ENCODE results near the gene ORAI1.
"Not testable (repeated sequence)": the region's sequence is repeated elsewhere in the genome, so short reads cannot be mapped to it uniquely, and the experiment has no call there.

ORAI1 gene

DNA sequence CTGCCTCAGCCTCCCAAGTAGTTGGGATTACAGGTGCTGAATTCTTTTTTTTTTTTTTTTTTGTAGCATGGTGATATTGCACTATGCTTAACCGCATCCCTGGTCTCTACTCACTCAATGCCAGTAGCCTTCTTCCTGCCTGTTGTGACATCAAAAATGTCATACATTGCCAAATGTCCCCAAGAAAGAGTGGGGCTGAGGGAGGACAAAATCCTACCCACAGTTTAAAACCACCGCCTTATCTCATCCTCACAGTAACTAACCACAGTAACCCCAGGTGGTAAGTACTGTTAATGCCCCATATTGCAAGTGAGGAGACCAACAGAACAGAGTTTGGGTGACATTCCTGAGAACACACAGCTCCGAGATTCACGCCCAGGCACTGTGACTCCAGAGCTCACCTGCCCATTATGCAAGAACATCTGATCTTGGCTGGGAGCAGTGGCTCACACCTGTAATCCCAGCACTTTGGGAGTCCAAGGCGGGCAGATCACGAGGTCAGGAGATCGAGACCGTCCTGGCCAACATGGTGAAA is 23.6 kb downstream of the ORAI1 start:
- no peak for DNase-seq

DNA sequence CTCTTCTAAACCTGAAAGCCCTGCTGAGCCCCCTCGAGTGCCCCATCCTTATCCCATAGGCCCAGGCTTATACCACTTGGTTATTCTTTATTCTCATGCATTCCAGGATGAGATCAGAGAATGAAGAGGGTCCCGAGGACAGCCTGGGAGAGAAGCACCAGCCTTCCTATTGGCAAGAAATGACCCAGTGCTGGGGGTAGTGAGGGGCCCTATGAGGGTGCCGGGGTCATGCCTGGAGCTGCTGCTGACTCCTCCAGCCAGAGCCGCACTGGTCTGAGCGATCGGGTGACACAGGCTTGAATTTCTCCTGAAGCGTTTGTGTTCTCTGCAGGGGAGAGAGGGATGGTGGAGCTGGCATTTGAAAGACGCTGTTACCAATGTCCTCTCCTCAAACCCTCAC is 25.0 kb downstream of the ORAI1 start:
- no peak for DNase-seq

DNA sequence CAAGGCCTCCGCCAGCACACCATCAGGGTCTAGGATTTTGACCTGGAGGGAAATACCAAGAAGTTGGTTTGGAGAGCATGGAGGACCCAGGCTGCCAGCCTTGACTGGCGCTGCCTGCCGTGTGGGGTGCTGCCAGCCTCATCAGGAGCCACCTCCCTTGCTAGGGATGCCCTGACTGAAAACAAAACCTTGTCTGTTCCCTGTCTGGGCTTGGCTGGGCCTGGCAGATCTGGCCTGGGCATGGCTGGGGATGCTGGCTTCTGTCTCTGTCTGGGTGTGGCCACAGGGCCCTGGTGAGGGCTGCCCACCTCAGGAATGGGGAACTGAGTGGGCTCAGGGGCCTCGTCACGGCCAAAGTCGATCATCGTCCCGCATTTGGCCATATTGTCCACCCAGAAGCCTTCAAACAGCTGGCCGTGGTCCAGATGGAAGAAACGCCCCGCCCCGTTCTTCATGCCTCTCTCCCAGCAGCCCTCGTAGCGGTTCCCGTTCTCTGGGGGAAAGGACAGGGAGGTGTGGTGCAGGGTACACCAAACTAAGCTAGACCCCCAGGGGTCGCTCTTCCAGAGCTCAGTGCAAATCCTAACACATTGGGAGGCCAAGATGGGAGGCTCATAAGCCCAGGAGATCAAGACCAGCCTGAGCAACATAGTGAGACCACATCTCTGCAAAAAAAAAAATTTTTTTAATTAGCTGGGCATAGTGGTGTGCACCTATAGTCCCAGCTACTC is 26.6 kb downstream of the ORAI1 start:
- no peak for DNase-seq

DNA sequence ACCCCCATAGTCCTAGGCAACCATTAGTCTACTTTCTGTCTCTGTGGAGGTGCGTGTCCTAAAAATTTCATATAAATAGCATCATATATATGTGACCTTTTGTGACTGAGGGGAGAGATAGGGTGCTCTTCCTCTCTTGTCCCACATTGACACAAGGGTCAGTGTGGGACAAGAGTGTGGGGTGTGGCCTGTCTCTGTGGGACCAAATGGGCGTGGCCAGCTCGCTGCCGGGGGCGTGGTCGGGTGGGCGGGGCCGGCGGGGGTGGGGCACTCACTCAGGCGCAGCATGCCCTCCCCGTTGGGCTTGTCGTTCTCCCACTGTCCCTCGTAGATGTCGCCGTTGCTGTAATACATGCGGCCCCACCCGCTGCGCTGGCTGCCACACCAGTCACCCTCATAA is 27.7 kb downstream of the ORAI1 start:
- no peak for DNase-seq

DNA sequence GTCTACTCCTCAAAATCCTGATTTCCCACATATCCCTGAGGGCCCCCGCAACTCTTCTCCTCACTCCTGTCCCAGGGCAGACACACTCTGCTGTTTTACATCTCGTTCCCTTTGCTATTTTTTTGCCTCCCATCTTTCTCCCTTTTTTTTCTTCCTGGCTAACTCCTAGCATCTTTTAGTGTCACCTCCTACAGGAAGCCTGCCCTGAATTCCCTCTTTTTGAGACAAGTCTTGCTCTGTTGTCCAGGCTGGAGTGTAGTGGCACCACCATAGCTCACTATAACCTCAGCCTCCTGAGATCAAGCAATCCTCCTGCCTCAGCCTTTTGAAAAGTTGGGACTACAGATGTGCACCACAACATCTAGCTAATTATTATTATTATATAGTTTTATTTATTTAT is 29.8 kb downstream of the ORAI1 start:
- DNase-seq: no peak

DNA sequence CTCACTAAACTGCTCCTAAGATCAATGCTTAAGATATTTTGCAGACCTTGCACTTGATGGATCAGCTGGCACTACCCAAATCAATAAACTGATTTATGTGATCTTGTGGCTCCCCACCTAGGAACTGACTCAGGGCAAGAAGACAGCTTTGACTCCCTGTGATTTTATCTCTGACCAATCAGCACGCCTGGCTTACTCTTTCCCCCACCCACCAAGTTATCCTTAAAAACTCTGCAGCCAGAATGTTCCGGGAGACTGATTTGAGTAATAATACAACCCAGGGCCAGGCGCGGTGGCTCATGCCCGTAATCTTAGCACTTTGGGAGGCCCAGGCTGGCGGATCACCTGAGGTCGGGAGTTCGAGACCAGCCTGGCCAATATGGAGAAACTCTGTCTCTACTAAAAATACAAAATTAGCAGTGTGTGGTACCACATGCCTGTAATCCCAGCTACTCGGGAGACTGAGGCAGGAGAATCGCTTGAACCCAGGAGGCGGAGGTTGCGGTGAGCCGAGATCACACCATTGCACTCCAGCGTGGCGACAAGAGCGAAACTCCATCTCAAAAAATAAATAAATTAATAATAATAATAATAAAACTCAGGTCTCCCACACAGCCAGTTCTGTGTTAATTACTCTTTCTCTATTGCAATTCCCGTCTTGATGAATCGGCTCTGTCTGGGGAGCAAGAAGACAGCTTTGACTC is 31.1 kb downstream of the ORAI1 start:
- no peak for DNase-seq

DNA sequence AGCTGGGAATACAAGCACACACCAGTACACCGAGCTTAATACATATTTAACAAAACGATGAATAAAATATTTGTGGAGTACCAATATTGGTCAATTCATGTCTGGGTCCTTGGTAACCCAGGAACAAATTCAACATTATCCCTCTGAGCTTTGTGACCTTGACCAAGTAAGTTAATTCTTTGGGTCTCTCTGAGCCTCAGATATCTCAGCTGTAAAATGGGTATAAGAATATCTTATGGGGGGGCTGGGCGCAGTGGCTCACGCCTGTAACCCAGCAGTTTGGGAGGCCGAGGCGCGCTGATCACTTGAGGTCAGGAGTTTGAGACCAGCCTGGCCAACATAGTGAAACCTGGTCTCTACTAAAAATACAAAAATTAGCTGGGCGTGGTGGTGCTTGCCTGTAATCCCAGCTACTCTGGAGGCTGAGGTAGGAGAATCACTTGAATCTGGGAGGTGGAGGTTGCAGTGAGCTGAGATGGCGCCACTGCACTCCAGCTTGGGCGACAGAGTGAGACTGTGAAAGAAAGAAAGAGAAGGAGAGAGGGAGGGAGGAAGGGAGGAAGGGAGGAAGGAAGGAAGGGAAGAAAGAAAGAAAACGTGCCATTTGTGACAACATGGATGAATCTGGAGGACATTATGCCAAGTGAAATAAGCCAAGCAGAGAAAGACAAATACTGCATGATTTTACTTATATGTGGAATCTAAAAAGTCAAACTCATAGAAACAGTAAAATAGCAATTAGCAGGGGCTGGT is 35.2 kb downstream of the ORAI1 start:
- not testable (repeated sequence) for DNase-seq

DNA sequence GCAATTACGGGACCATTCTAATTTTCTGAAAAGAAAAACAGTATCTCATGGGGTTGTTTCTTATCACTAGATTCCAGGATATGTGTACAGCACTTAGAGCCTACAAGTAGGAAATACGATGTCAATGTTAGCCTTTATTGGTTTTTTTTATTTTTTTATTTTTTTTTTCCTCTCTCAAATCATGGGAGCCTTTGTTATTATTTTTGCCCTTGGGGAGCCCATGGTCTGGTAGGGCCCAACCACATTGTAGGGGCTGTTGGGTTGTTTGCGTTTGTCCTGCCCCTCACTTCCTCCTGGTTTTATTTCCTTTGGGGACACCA is 37.2 kb downstream of the ORAI1 start:
- DNase-seq: no peak

DNA sequence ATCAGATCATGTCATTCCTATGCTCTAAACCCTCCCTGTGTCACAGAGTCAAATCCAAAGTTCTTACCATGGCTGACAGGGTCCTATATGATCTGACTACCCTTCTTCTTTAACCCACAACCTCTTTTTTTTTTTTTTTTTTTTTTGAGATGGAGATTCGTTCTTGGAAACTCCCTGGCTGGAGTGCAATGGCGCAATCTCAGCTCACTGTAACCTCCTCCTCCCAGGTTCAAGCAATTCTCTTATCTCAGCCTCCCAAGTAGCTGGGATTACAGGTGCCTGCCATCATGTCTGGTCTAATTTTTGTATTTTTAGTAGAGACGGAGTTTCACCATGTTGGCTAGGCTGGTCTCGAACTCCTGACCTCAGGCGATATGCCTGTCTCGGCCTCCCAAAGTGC is 40.5 kb downstream of the ORAI1 start:
- not testable (repeated sequence) for DNase-seq

DNA sequence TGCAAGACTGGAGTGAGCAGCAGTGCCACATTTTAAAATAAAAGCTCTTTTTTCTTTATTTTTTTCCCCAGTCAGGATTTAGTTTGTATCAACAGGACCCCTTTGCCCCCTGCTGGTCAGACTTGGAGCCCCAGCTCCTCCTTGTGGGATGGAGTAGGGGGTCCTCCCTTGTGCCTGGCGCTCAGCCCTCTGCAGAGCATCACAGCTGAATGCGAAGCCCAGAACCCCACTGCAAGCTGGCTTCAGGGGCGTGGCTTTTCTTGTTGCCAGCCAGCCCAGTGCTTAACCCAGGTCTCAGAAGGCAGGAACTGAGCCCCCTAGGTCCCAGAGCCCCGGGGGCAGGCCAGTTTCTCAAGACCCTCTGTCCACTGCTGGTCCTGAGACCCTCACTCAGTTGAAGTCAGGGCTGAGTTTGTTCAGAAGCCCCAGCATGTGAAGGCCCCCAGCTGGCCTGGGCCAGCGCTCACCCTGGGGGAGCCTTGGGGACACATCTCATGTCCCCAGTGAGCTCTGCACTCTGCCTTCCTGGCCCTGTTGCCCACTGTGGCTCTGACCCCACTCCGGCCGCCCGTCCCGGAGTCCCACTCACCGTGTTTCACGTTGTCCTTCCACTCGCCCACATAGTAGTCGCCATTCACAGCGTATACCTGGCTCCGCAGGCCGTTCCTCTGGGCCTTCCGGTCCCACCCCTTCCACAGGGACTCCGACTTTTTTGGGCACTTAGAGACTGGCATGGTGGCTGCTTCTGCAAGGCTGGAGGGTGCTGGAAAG is 42.6 kb downstream of the ORAI1 start:
- peak; percentile 75 for DNase-seq

DNA sequence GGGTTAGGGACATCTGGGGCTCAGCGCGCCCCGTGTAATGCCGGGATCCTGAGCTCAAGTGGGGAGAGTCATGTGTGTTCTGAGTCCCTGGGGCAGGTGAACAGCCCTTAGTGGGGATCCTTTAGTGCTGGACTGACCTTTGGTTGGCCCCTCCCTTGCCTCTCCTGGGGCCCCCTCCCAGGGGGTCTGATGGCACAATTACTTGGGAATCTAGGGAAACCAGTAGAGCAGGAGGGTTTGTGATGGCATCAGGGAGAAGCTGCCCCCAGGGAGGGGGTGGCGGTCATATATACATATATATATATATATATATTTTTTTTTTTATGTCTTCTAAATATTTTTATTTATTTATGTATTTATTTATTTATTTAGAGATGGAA is 43.2 kb downstream of the ORAI1 start, which contains the start of gene MORN3:
TSS of gene MORN3 (minus strand) at position 134 of the 380 bp plus-strand sequence. CDS start 171 bp downstream, outside the sequence.
- DNase-seq: no peak

DNA sequence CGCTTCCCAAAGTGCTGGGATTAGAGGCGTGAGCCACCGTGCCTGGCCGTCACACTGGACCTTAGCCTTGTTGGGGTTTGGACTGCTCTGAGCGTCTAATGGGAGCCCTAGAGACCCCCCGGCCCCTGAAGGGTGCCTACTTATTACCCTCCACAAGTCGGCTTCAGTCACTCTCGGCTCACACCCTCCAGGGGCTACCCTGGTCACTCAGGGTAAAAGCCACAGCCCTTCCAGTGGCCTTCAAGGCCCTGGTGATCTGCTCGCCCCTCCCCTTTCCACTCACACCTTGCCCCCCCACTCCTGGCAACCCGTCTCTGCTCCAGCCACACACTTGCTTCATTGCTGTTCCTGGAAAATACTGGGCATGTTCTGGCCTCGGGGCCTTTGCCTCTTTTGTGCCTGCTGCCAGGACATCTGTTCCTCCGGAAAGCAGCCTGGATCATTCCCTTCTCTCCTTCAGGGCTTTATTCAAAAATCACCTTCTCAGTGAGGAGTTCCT is 46.7 kb downstream of the ORAI1 start:
- peak; percentile 80 for DNase-seq

DNA sequence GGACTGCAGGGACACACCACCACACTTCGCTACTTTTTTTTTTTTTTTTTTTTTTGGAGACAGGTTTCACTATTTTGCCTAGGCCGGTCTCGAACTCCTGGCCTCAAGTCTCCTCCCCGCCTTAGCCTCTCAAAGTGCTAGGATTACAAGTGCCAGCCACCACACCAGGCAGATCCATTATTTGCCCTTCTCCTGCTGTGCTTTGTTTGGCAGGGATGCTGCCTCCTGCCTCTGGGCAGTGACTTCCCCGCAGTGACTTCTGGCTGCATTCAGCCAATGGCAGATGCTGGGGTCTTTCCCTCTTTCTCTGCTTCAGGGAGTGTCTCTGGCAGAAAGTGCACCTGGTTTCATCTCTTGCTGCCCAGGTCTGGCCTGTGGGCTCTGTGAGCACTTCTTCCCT is 49.9 kb downstream of the ORAI1 start:
- DNase-seq: no peak

DNA sequence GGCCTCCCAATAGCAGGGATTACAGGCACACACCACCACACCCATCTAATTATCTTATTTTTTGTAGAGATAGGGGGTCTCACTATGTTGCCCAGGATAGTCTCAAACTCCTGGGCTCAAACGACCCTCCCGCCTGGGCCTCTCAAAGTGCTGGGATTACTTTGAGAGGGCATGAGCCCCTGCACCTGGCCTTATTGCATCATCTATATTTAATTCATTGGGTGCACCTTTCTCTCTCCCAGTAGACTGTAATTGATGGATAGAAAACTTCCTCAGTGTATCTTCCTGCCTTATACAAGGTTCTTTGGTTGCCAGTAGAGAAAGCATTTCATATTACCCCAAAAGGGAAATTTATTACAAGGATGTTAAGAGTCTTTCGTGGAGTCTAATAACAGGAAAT is 52.0 kb downstream of the ORAI1 start:
- DNase-seq: no peak

DNA sequence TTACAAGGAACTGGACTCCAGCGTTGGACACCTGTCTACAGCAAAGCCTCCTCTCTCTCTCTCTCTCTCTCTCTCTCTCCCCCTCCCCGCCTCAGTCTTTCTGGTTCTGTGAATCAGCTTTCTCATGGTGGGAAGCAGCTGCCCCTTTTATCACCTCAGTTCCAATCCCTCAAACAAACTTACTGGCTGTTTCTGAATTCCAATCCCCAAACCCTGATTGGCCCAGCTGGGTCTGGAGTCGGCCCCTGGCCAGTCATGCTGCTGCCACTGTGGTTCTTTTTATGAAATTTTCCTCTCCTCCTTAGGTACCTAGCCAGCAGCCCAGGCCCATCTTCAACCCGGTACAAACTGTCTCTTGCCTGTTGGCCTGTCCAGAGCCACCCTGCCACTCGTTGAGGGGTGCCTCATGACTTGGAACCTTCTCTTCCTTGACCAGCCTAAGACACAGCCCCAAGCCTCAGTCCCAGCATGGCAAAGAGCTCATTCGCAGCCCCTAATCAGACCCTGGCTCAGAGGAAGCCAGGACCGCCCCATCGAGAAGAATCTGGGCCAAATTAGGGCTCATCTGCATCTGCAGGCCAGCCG is 52.5 kb downstream of the ORAI1 start:
- peak; percentile 42 for DNase-seq

DNA sequence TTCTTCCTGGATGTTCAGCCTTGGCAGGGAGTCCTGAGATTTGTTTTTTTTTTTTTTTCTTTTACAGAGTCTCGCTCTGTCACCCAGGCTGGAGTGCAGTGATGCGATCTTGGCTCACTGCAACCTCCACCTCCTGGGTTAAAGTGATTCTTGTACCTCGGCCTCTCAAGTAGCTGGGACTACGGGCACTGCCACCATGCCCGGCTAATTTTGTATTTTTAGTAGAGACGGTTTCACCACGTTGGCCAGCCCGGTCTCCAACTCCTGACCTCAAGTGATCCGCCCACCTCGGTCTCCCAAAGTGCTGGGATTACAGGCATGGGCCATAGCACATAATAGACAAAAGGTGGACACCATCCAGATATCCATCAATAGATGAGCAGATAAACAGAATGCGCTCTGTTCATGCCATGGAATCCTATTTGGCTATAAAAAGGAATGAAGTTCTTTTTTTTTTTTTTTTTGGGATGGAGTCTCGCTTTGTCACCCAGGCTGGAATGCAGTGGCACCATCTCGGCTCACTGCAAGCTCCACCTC is 53.4 kb downstream of the ORAI1 start:
- not testable (repeated sequence) for DNase-seq

DNA sequence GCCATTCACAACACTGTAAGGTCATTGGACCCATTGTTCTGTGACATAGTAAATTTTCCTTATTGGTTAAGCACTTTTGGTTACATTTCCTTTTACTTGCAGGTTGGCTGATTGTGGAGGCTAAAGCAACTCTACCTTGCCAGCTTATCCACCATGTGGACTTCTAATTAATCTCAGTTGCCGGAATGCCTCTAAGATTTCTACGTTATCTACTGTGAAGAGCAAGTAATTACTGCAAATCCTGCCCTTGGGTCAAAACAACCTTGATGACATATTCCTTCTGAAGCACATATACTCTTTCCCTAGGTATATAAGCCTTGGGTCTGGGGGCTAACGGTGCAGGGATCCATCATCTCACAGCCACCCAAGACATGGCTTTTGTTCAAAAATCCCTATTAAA is 62.6 kb downstream of the ORAI1 start:
- DNase-seq: no peak

DNA sequence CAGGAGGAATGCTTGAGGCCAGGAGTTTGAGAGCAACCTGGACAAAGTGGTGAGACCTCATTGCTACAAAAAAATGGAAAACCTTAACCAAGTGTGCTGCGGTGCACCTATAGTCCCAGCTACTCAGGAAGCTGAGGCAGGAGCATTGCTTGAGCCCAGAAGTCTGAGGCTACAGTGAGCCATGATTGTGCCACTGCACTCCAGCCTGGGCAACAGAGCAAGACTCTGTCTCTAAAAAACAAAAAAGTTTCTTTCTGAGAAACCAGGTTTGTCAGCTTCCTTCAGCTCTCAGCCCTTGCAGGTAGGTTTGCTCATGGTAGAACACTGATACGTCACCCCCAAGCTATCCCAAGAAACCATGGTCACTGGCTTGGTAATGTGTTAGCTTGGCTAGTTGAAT is 63.1 kb downstream of the ORAI1 start:
- DNase-seq: no peak
